ENCODE data around the gene PCDH15.

PCDH15 gene

GRCh38 chr10:53839440-53840039 lies 961.5 kb downstream of the PCDH15 start:
- DNase-seq, result no peak

- DNase-seq, result no peak
Observed at GRCh38 chr10:53836638-53837037, 964.4 kb downstream of the PCDH15 start.

GRCh38 chr10:53833908-53834307 lies 967.1 kb downstream of the PCDH15 start:
- DNase-seq, result no peak

- DNase-seq, result no peak
Observed at GRCh38 chr10:53827261-53827660, 973.8 kb downstream of the PCDH15 start.

GRCh38 chr10:53808677-53809372 lies 992.2 kb downstream of the PCDH15 start:
- DNase-seq, result no peak

- no peak for DNase-seq
Observed at GRCh38 chr10:53786236-53786900, 1014.7 kb downstream of the PCDH15 start.

GRCh38 chr10:53771701-53772100 lies 1029.3 kb downstream of the PCDH15 start:
- no peak for DNase-seq

GRCh38 chr10:53770903-53771302 lies 1030.1 kb downstream of the PCDH15 start:
- no peak for DNase-seq

GRCh38 chr10:53765311-53765710 lies 1035.7 kb downstream of the PCDH15 start:
- DNase-seq, result no peak

GRCh38 chr10:53754596-53755250 lies 1046.3 kb downstream of the PCDH15 start:
- DNase-seq, result no peak

Data from NCI-H524 treated with DMSO at 0.1 percent for 48 hours (cell line).